Heart right ventricle (tissue), 16 donors: ENCODE measurements around the gene CACNB1. TPM values are rescaled to one million over a fixed set of nuclear protein-coding genes. Genes with fewer than 3 reads are reported as not detected.

Experiments
- ATAC-seq, 8 donors: fragments of 200-7000 bp; cut with Tn5 transposase; one replicate each; pipeline ENCODE4 v1.9.1; 2020; ENCODE audit warnings: mild to moderate bottlenecking in 8 of 8, moderate library complexity in 8 of 8, moderate number of reproducible peaks in 1 of 8
- DNase-seq, 2 donors: peaks; one replicate each; pipeline ENCODE4 v3.0.0-alpha.2; 2020
- H3K27ac ChIP-seq, 10 donors: fragments of 200-600 bp; sonication (generic) in 2 of 10; one replicate each; pipeline versions ENCODE4 v1.5.0 to v1.8.0; 2020 to 2022; ENCODE audit warnings: mild to moderate bottlenecking in 3 of 10
- H3K27me3 ChIP-seq, 7 donors: fragments of 200-600 bp; one replicate each; pipeline ENCODE4 v1.8.0; 2021 to 2022; ENCODE audit warnings: mild to moderate bottlenecking in 2 of 7
- H3K36me3 ChIP-seq, 9 donors: fragments of 200-600 bp; sonication (generic) in 1 of 9; one replicate each; pipeline versions ENCODE4 v1.5.0 to v1.8.0; 2020 to 2022; ENCODE audit warnings: mild to moderate bottlenecking in 2 of 9
- H3K4me1 ChIP-seq, 9 donors: fragments of 200-600 bp; sonication (generic) in 1 of 9; one replicate each; pipeline versions ENCODE4 v1.5.0 to v1.8.0; 2020 to 2022; ENCODE audit warnings: mild to moderate bottlenecking in 4 of 9
- H3K4me3 ChIP-seq, 10 donors: fragments of 200-600 bp; sonication (generic) in 2 of 10; one replicate each; pipeline versions ENCODE4 v1.5.0 to v1.8.0; 2020 to 2022; ENCODE audit warnings: mild to moderate bottlenecking in 7 of 10, moderate library complexity in 2 of 10
- H3K9me3 ChIP-seq, 11 donors: fragments of 200-600 bp in 10 of 11; sonication (generic) in 2 of 11; one replicate each; pipeline versions ENCODE4 v1.5.0 to v1.8.0; 2013 to 2022; ENCODE audit warnings: mild to moderate bottlenecking in 2 of 11, control low read depth in 1 of 11, moderate library complexity in 1 of 11
- CTCF ChIP-seq, 9 donors: fragments of 200-600 bp; sonication (generic) in 2 of 9; IDR thresholded peaks; one replicate each; pipeline versions ENCODE4 v1.5.0 to v1.8.0; 2021 to 2022; ENCODE audit warnings: antibody characterized with exemption in 9 of 9, mild to moderate bottlenecking in 5 of 9, moderate library complexity in 1 of 9
- WGBS, 2 donors: extraction: QIAGEN DNeasy Blood & Tissue Kit; methylation state at CpG; one replicate each; pipeline ENCODE4 v1.1.7; 2013; ENCODE audit warnings: inconsistent platforms in 1 of 2; 5-methylcytosine and 5-hydroxymethylcytosine counted together
- intact Hi-C, 10 donors: fragments of 100-400 bp; cut with DNase I; formaldehyde crosslinking; loops; one replicate each; pipeline versions ENCODE4 v1.11.1 to v1.14.2; 2022
- polyA plus RNA-seq, 2 donors: library from polyadenylated mRNA; stranded (reverse); fragments of 200-250 nt; gene quantifications; one replicate each; pipeline ENCODE4 v1.2.3, GENCODE V29; 2013
- total RNA-seq, 10 donors: library from RNA; stranded (reverse); fragmentation: NEBNext Ultra II Directional in 3 of 10; extraction: Animal tissue kit (Norgen Biotek cat#: 25700) in 3 of 10; gene quantifications; one replicate each; pipeline versions ENCODE4 v1.2.1 to v1.2.4, GENCODE V29; 2021 to 2023
- donor health status: Arrhythmogenic right ventricular cardiomyopathy.
- donor health status: ischemic (EF 13 %, LVEDD 7.1; RV severe dilation, severe dysfunction).
- donor health status: healthy with polysubstance abuse.
- donor health status: DM: no; HTN: yes; CAD: no.
- donor health status: DM: no; HTN: no; CAD: no.
- donor health status: ischemic (EF 25% LVEDD 6.9; RV normal size, moderate dysfunction).
- donor health status: ischemic (EF 25% LVEDD 5.7; RV mildly dilated, moderate dysfunction).
- donor health status: healthy.
- donor health status: DM: yes; HTN: yes; CAD: no.
- donor health status: Ischemic cardiomyopathy.
- donor health status: ischemic (EF 35%, LVEDD 5.7; RV mildly dilated, moderate dysfunction).
- donor health status: nonischemic (EF 11% LVEDD 7.7; RV severe dilation, severe dysfunction).
- donor health status: DM: yes; HTN: yes; CAD: no.
- donor health status: PGD.
- donor health status: ischemic (EF 29% LVEDD 5.4; RV normal size, mild dysfunction).
- donor health status: nonischemic (EF 23%, LVEDD 6.1; RV moderate dilation, normal function).

CACNB1 gene
- total and polyA plus RNA-seq, 12 donors = 3.3 to 11.5 (median 5.3) TPM

GRCh38 chr17:39174920-39175694 lies 22.4 kb downstream of the CACNB1 start:
- H3K4me3 ChIP-seq = peak overlapping the region in 5 of 10 donors; percentile 5 to 34 (median 15)
- H3K9me3 ChIP-seq = no peaks in the 10 kb centered on the region
- 47 to 49% methylated on average over 33 to 35 of the region's 35 CpGs for WGBS, 2 donors
- H3K36me3 ChIP-seq = peaks cover 0 to 43% (median 0%) of the 10 kb centered on the region in 9 donors
- no peaks in the 10 kb centered on the region for H3K27me3 ChIP-seq
- H3K27ac ChIP-seq = no peak overlapping the region
- TF ChIP-seq CTCF (IDR thresholded peaks at IDR 0.05) = peak; percentile 84 to 93 (median 91)
- peaks cover 0 to 13% (median 6%) of the 10 kb centered on the region in 9 donors for H3K4me1 ChIP-seq
- intact Hi-C loops = loop anchor here in 3 of 10 donors (1.0 to 5.0 kb wide), 2 partner anchors 192 to 193 kb away; no protein-coding TSS in a partner anchor
- ATAC-seq = peak; percentile 74 to 92 (median 84)
- DNase-seq = peak; percentile 77 to 83

- Histone ChIP-seq H3K4me3 (no peak overlapping the region), H3K9me3 (no peaks in the 10 kb centered on the region), H3K36me3 (peaks cover 0 to 29% (median 0%) of the 10 kb centered on the region in 9 donors), H3K27me3 (no peaks in the 10 kb centered on the region), H3K27ac (no peak overlapping the region), H3K4me1 (peaks cover 0 to 13% (median 6%) of the 10 kb centered on the region in 9 donors)
- WGBS, 2 donors = 65 to 67% methylated on average over 10 of the region's 10 CpGs
- DNase-seq (no peak), ATAC-seq (no peak)
- no peak for TF ChIP-seq CTCF (IDR thresholded peaks at IDR 0.05)
- intact Hi-C loops = loop anchor here in 2 of 10 donors (5.0 kb wide), 1 partner anchor 191 kb away; no protein-coding TSS in a partner anchor
Measured at GRCh38 chr17:39173526-39174274, 23.8 kb downstream of the CACNB1 start.

GRCh38 chr17:39173080-39173479 lies 24.4 kb downstream of the CACNB1 start:
- ATAC-seq = no peak
- Histone ChIP-seq H3K9me3 (peaks cover 0 to 4% (median 0%) of the 10 kb centered on the region in 11 donors), H3K27ac (no peak overlapping the region), H3K36me3 (peaks cover 0 to 27% (median 0%) of the 10 kb centered on the region in 9 donors), H3K4me3 (no peak overlapping the region), H3K27me3 (no peaks in the 10 kb centered on the region), H3K4me1 (peaks cover 0 to 13% (median 6%) of the 10 kb centered on the region in 9 donors)
- WGBS, 2 donors = 81 to 84% methylated on average over 5 of the region's 5 CpGs
- no peak for TF ChIP-seq CTCF (IDR thresholded peaks at IDR 0.05)
- DNase-seq = no peak
- intact Hi-C loops = loop anchor here in 2 of 10 donors (5.0 kb wide), 1 partner anchor 191 kb away; no protein-coding TSS in a partner anchor

GRCh38 chr17:39171933-39172332 lies 25.5 kb downstream of the CACNB1 start:
- Histone ChIP-seq H3K36me3 (peaks cover 0 to 15% (median 0%) of the 10 kb centered on the region in 9 donors), H3K27me3 (no peaks in the 10 kb centered on the region), H3K27ac (no peak overlapping the region), H3K9me3 (peaks cover 0 to 4% (median 0%) of the 10 kb centered on the region in 11 donors), H3K4me1 (peaks cover 0 to 24% (median 10%) of the 10 kb centered on the region in 9 donors), H3K4me3 (no peak overlapping the region)
- ATAC-seq (no peak), DNase-seq (no peak)
- intact Hi-C loops = loop anchor here in 2 of 10 donors (5.0 kb wide), 1 partner anchor 190 kb away; no protein-coding TSS in a partner anchor
- TF ChIP-seq CTCF (IDR thresholded peaks at IDR 0.05) = no peak
- WGBS, 2 donors = 89 to 93% methylated on average over 5 of the region's 5 CpGs
